Stimulated activated CD4-positive, alpha-beta T cell treated with anti-CD3 and anti-CD28 coated beads, TNF-alpha, amount 100 ng/mL, for 1 hour (primary cell): ENCODE data around the gene SNX8.
"Not testable (repeated sequence)": the region's sequence is repeated elsewhere in the genome, so short reads cannot be mapped to it uniquely, and the experiment has no call there.

Experiments
- DNase-seq, 3 donors: peaks; one replicate each; pipeline ENCODE4 v3.0.0-alpha.2; 2020; ENCODE audit warnings: low read depth in 3 of 3, low spot score in 1 of 3

Gene SNX8

DNA sequence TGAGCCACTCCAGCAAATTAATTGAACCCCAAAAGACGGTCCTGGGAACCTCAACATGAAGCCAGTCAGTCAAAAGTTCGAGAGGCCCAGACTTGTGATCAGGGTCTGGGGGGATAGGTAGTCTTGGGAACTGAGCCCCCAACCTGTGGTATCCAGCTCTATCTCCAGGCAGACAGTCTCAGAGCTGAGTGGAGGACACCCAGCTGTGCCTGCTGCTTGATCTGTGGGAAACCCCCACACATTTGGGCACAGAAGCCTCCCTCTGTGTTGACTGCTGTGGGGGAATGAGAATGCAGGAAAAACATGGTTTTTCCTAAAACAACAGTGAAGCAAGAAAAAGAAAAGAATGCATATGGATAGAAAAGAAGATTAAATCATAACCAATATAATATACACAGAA, 16.3 kb upstream of the SNX8 start:
- DNase-seq = no peak

DNA sequence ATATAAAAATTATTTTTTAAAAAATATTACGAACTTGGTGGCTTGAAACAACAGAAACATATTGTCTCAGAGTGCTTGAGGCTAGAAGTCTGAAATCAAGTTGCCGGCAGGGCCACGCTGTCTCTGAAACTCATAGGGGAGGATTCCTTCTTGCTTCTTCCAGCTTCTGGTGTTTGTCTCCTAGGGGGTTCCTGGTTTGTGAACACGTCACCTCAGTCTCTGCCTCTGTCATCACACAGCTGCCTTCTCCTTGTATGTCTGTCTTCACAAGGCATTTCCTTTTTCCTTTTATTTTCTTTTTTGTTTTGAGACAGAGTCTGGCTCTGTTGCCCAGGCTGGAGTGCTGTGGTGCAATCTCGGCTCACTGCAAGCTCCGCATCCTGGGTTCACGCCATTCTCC, 12.7 kb upstream of the SNX8 start:
- no peak for DNase-seq

DNA sequence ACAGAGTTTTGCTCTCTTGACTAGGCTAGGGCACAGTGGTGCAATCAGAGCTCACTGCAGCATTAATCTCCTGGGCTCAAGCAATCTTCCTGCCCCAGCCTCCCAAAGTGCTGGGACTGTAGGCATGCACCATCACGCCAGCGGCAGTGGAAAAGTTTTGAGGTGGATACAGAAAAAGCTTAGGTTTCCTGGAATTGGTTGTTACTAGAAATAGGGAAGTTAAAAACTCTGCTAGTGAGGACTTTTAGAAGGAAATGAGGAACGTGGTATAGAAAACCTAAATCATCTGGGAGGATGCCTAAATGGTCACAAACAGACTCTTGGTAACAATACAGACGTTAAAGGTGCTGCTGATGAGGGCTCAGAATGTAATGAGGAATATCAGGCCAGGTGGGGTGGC, 10.9 kb upstream of the SNX8 start:
- DNase-seq = no peak

DNA sequence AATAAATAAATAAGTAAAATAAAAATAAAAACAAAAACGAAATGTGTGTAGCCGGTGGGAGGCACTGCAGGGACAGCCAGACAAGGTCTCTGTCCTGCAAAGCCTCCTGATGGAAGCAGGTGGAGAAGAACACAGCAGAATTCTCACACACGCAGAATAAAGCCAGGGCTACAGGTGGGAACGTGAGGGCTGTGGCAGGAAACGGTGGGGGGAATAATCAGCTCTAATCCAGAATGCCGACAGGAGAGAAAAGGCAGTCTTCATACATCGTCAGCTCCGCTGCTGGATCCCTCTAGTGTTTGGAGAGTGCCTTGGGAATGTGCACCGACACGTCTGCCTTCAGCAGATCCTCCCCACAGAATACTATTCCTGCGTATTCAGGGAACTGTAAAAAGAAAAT, 6.8 kb upstream of the SNX8 start:
- no peak for DNase-seq

DNA sequence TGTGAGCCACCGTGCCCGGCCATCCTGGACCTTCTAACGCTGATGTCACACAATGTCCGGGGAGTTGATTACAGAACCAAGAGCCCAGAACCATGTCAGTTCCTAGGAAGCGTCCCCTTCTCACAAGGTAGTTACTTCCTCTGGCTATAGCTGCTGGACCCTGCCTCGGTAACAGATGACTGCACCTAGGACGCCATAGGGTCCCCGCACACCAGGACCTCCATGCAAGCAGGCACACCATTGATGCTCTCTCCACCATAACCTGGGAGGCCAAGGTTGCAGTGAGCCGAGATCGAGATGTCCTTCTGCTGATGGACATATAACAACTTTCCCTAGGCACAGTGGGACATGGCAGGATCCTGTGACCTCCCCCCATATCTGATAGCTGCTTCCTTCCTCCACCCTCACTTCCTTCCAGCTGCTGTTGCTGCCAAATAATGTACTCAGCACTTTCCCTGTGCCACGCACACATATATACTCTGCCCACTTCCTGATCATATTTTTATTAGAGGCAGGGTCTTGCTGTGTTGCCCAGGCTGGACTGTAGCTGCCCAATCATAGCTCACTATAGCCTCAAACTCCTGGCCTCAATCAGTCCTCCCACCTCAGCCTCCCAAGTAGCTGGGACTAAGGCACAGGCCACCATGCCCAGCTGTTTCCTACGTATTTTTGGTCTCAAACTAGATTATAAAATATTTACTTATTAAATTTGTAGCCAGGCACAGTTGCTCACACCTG, 3.5 kb upstream of the SNX8 start:
- DNase-seq = no peak

DNA sequence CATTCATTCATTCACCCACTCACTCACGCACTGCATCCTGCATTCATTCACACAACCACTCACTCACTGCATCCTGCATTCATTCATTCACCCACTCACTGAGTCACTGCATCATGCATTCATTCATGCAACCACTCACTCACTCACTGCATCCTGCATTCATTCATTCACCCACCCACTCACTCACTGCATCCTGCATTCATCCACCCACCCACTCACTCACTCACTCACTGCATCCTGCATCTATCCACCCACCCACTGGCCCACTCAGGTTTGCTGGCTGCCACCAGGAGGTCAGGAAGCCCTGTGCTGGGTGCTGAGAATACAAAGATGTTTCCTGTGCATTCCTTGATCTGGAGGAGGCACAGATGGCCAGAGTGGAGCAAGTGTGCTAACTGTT, 2.3 kb upstream of the SNX8 start:
- DNase-seq = no peak

DNA sequence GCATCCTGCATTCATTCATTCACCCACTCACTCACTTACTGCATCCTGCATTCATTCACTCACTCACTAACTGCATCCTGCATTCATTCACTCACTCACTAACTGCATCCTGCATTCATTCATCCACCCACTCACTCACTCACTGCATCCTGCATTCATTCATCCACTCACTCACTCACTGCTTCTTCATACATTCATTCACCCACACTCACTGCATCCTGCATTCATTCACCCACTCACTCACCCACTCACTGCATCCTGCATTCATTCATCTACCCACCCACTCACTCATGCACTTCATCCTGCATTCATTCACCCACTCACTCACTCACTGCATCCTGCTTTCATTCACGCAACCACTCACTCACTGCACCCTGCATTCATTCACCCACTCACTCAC, 1.5 kb upstream of the SNX8 start:
- no peak for DNase-seq

DNA sequence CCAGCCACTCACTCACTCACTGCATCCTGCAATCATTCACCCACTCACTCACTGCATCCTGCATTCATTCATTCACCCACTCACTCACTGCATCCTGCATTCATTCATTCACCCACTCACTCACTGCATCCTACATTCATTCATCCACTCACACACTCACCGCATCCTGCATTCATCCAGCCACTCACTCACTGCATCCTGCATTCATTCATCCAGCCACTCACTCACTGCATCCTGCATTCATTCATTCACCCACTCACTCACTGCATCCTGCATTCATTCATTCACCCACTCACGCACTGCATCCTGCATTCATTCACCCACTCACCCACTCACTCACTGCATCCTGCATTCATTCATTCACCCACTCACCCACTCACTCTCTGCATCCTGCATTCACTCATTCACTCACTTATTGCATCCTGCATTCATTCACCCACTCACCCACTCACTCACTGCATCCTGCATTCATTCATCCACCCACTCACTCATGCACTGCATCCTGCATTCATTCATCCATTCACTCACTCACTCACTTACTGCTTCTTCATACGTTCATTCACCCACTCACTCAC, 802 bp upstream of the SNX8 start:
- not testable (repeated sequence) for DNase-seq

DNA sequence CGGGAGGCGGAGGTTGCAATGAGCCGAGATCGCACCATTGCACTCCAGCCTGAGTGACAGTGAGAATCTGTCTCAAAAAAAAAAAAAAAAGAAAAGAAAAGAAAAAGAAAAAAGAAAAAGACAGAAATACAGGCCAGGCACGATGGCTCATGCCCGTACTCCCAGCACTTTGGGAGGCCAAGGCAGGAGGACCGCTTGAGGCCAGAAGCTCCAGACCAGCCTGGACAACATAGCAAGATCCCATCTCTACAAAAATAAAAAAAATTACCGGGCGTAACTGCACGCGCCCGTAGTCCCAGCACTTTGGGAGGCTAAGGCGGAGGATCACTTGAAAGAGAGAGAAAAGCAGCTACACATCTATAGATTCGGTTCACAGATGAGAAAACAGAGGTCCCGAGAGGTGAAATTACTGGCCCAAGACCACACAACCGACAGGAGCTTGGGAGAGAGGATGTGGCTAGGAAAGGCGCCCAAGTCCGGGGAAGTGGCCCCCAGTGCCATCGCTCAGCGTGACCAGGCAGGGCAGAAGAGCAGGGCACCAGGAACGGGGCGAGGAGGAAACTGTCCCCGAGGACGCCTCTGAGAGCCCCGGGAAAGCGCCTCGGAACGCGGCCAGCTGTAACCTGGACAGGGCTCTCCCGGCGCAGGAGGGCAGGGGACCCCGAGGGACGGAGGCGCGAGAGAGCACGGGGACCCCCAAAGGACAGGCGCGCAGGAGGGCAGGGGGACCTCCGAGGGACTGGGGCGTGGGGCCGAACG, 612 bp downstream of the SNX8 start:
- DNase-seq = peak in 1 of 3 donors; percentile 8

DNA sequence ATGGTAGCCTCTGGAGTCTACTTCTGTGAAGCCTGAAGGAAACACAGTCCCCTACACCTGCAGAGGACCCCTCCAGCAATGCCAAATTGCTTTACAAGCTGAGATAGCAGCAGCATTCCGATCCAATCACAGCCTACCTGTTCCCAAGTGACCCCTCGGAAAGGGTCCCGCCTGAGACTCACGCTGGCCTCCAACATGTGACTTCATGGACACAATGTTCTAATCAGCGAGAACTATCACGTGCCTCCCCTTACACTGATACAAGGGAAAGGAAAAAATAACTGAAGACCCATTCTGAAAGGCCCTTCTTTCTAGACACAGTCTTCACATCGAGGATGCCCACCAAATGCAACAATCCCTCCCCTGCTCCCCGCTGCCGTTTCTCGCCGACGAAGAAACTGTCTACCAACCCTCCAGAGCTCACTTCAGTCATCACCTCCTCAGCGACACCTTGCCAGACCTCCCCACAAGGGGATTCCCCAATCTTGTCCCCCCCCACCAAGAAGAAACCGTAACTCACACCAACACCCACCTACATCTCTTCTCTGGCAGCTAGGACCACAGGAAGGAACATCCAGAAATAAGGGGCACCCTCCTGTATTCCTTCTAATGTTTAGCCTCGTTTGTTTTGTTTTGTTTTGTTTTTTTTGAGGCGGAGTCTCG, 1.8 kb downstream of the SNX8 start:
- DNase-seq = no peak

DNA sequence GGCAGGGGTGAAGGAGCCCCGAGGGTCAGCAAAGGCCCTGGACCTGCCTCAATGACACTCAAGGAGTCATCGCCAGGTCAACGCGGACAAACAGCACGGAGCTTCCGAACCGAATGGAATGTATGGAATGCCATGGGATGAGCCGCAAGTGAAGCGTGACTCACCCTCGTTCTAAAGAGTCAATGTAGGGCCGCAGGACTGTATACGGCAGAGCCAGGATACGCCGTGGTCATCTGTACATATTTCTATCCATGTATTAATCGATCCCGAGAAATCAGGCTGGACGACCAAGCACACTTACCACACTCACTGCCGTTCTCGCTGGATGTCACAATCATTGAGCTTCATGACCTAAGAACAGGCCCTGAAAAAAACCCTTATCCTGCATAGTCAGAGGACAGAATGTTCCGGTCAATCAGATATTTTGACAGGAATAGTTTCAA, 4.3 kb downstream of the SNX8 start:
- DNase-seq = no peak

DNA sequence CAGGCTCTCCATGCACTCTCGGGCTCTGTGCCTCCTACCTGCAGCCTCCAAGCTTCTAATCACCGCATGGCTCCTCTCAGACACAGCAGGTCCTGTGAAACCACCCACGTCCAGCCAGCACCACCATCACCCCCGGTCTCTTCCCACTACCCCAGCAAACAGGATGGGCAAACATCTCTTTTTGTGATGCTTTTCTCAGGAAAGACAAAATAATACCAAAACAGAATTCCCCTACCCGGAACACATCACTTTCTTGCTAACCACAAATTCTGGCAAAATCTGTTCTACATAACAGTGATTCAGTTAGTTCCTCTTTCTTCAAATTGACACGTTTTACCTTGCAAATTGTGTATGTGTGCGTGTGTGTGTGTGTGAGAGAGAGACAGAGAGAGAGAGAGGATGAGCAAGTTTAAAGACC, 6.5 kb downstream of the SNX8 start:
- no peak for DNase-seq

DNA sequence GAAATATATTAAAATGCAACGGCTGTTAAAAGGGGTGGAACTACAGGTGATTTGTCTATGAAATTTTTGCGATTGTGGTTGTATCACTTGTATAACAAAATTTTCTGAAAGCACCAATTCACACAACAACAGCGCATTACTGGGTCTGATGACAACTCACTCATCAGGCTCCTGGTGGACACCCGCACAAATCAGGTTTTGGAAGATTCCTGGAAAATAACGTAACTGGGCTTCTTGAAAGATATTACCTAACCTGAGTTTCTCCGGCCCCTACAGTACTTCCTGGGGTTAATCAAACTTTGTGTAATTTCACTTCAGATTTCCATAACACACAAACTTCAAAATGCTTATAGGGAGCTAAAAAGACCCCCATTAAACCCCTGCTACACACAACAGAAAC, 7.6 kb downstream of the SNX8 start:
- no peak for DNase-seq

DNA sequence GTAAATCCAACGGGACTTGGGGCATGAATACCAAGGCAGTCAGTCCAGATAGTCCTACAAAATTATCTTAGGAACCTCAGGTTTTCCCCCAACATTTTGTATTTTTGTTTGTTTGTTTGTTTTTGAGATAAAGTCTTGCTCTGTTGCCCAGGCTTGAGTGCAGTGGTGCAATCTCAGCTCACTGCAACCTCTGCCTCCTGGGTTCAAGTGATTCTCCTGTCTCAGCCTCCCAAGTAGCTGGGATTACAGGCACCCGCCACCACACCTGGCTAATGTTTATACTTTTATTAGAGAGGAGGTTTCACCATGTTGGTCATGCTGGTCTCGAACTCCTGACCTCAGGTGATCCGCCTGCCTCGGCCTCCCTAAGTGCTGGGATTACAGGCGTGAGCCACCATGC, 9.0 kb downstream of the SNX8 start:
- DNase-seq = not testable (repeated sequence)

DNA sequence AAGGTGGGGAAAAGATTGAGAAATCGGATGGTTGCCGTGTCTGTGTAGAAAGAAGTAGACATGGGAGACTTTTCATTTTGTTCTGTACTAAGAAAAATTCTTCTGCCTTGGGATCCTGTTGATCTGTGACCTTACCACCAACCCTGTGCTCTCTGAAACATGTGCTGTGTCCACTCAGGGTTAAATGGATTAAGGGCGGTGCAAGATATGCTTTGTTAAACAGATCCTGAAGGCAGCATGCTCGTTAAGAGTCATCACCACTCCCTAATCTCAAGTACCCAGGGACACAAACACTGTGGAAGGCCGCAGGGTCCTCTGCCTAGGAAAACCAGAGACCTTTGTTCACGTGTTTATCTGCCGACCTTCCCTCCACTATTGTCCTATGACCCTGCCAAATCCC, 10.7 kb downstream of the SNX8 start:
- DNase-seq = not testable (repeated sequence)

DNA sequence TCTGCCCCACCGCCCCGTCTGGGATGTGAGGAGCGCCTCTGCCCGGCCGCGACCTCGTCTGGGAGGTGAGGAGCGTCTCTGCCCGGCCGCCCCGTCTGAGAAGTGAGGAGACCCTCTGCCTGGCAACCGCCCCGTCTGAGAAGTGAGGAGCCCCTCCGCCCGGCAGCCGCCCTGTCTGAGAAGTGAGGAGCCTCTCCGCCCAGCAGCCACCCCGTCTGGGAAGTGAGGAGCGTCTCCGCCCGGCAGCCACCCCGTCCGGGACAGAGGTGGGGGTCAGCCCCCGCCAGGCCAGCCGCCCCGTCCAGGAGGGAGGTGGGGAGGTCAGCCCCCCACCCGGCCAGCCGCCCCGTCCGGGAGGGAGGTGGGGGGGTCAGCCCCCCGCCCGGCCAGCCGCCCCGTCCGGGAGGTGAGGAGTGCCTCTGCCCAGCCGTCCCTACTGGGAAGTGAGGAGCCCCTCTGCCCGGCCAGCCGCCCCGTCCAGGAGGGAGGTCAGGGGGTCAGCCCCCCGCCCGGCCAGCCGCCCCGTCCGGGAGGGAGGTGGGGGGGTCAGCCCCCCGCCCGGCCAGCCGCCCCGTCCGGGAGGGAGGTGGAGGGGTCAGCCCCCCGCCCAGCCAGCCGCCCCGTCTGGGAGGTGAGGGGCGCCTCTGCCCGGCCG, 11.4 kb downstream of the SNX8 start:
- DNase-seq = not testable (repeated sequence)

DNA sequence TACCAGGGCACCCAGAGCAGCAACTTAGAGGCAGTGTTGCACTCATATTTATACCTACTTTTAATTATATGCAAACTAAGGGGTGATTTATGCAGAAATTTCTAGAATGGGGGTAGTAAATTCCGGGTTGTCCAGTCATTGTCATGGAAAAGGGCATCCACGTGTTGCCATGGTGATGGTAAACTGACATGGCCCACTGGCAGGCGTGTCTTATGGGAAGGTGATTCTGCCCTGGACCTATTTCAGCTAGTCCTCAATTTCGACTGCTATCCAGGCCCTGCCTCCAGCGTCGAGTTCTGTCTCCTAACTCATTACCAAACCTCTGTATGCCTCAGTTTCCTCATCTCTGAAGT, 12.8 kb downstream of the SNX8 start:
- DNase-seq = no peak

DNA sequence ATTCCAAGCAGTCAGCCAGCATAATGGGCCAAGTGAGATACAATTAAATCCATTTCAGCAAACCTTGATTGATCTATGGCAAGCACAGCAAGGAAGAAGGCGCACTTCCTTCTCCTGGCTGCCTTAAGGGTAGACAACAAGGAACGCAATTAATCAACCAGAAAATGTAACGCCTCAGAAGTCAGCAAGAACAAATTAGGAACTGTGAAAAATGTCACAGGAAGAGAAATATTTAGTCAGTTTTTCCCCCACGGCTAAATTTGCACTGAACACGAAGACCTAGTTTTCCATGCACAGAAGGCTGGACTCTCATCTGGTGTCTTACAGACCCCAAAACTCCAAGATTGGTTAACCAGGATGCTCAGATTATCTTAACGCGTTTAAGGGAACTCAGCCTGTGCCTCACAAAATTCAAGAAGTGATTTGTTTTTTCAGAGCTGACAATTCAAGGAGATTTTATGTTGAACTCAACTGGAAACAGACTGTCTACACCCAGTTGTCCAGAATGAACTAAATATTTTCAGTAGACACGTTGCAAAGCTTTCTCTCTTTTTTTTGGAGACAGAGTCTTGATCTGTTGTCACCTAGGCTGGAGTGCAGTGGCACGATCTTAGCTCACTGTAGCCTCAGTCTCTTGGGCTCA, 14.2 kb downstream of the SNX8 start:
- DNase-seq = no peak

DNA sequence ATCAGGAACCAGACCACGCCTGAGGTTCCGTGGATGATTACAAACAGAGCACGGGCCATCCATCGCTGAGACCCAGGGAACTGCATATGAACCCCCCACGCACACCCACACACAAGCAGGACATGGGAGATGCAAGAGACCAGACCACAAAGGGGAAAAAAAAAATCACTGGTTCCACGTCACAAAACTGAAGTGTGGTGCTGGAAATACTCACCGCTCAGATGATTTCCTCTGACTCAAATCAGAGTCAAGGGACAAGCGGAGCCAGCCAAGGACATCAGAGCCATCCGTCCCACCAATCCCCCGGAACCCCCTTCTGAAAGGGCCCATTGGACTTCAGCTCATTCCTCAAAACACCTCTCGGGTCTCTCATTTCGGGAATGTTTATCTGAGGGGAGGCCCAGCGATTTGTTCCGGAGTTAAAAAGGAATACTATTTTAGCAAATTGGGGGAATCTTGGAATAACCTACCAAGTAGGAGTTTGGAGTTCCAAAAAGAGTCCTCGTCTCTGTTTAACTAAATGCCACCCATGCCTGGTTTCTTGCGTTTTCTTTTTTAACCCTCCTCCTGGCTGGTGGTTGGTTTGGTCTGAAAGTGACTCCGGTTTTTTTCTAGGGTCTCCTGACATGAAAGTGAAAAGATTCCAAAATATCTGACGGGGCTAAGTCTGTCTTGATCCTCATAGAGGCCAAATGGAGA, 15.0 kb downstream of the SNX8 start:
- DNase-seq = no peak

DNA sequence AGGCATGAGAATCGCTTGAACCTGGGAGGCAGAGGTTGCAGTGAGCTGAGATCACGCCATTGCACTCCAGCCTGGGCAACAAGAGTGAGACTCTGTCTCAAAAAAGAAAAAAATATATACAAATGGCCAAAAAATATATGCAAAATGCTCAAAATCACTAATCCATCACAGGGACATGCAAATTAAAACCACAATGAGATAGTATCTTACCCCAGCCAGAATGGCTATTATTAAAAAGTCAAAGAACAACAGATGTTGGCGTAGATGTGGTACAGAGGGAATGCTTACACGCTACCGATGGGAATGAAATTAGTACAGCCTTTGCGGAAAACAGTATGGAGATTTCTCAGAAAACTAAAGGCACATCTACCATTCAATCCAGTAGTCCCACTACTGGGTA, 17.4 kb downstream of the SNX8 start:
- no peak for DNase-seq
